Lung (tissue), 12 donors: ENCODE measurements around the gene HRK. TPM values are rescaled to one million over a fixed set of nuclear protein-coding genes. Genes with fewer than 3 reads are reported as not detected.

ENCODE experiments used
- ATAC-seq: fragments of 200-7000 bp; cut with Tn5 transposase; one replicate; pipeline ENCODE4 v1.9.1; 2020; ENCODE audit warnings: moderate number of reproducible peaks; ENCODE audit not compliant: insufficient read depth, low FRiP score
- DNase-seq, 3 donors: peaks; one replicate each; pipeline ENCODE4 v3.0.0-alpha.2; 2013 to 2017
- H3K27ac ChIP-seq, 2 donors: one replicate each; pipeline ENCODE4 v1.5.1; 2013; ENCODE audit warnings: mild to moderate bottlenecking in 2 of 2, moderate library complexity in 2 of 2, control low read depth in 1 of 2, inconsistent platforms in 1 of 2, low read depth in 1 of 2, low read length in 1 of 2
- H3K27me3 ChIP-seq, 3 donors: one replicate each; pipeline ENCODE4 v1.5.1; 2013; ENCODE audit warnings: low read length in 2 of 3; ENCODE audit not compliant: control insufficient read depth in 3 of 3, insufficient read depth in 3 of 3
- H3K36me3 ChIP-seq, 4 donors: one replicate each; pipeline ENCODE4 v1.5.1; 2013; ENCODE audit warnings: low read length in 4 of 4, mild to moderate bottlenecking in 1 of 4, moderate library complexity in 1 of 4; ENCODE audit not compliant: control insufficient read depth in 4 of 4, insufficient read depth in 4 of 4
- H3K4me1 ChIP-seq, 5 donors: one replicate each; pipeline ENCODE4 v1.5.1; 2013; ENCODE audit warnings: low read length in 5 of 5, mild to moderate bottlenecking in 2 of 5, moderate library complexity in 1 of 5; ENCODE audit not compliant: control insufficient read depth in 5 of 5, insufficient read depth in 5 of 5
- H3K4me3 ChIP-seq: one replicate; pipeline ENCODE4 v1.5.1; 2013; ENCODE audit warnings: mild to moderate bottlenecking, control low read depth, moderate library complexity
- H3K9ac ChIP-seq, 2 donors: one replicate each; pipeline ENCODE4 v1.5.1; 2013; ENCODE audit warnings: low read length in 2 of 2, control low read depth in 1 of 2; ENCODE audit not compliant: insufficient read depth in 1 of 2
- H3K9me3 ChIP-seq, 4 donors: one replicate each; pipeline ENCODE4 v1.5.1; 2013; ENCODE audit warnings: low read length in 3 of 4, mild to moderate bottlenecking in 1 of 4, moderate library complexity in 1 of 4; ENCODE audit not compliant: control insufficient read depth in 4 of 4, insufficient read depth in 3 of 4
- CTCF ChIP-seq: IDR thresholded peaks from 2 replicates; pipeline ENCODE4 v1.5.1; 2012; ENCODE audit warnings: mild to moderate bottlenecking; ENCODE audit errors: control extremely low read depth, extremely low read depth
- WGBS, 2 donors: extraction: QIAGEN DNeasy Blood & Tissue Kit; methylation state at CpG; one replicate each; pipeline ENCODE4 v1.1.7; 2013; 5-methylcytosine and 5-hydroxymethylcytosine counted together
- polyA plus RNA-seq, 2 donors: library from polyadenylated mRNA; stranded (reverse); fragments of 200-250 nt; gene quantifications; one replicate each; pipeline ENCODE4 v1.2.1, GENCODE V29; 2013
- total RNA-seq, 2 donors: library from RNA; depleted of rRNA in 1 of 2; stranded (reverse); fragments of >200 nt in 1 of 2; gene quantifications; one replicate each; pipeline ENCODE4 v1.2.1, GENCODE V29; 2014 to 2021
- donor health status: control.
- donor health status: control.
- donor health status: Bipolar disorder and iron deficiency.
- donor health status: healthy.
- donor health status: DM: yes; HTN: yes; CAD: no.

Gene HRK
- total and polyA plus RNA-seq, 4 donors: 0.05 to 1.5 (median 0.23) TPM

- Histone ChIP-seq H3K36me3 (no peaks in the 10 kb centered on the region), H3K9me3 (no peaks in the 10 kb centered on the region), H3K4me1 (no peaks in the 10 kb centered on the region), H3K9ac (no peak overlapping the region), H3K4me3 (no peak overlapping the region), H3K27me3 (no peaks in the 10 kb centered on the region), H3K27ac (no peak overlapping the region)
- no peak for TF ChIP-seq CTCF
- ATAC-seq: no peak
- DNase-seq: no peak
- 82 to 86% methylated on average over 9 of the region's 9 CpGs for WGBS, 2 donors
Measured at GRCh38 chr12:116837097-116837496, 44.1 kb downstream of the HRK start.

- no peak overlapping the region for H3K9ac ChIP-seq
- WGBS, 2 donors: 89 to 90% methylated on average over 1 of the region's 1 CpG
- no peak for TF ChIP-seq CTCF
- H3K27me3 ChIP-seq: no peaks in the 10 kb centered on the region
- H3K4me3 ChIP-seq: no peak overlapping the region
- no peak overlapping the region for H3K27ac ChIP-seq
- no peaks in the 10 kb centered on the region for H3K4me1 ChIP-seq
- ATAC-seq (no peak), DNase-seq (no peak)
- no peaks in the 10 kb centered on the region for H3K36me3 ChIP-seq
- no peaks in the 10 kb centered on the region for H3K9me3 ChIP-seq
Measured at GRCh38 chr12:116835484-116835883, 45.8 kb downstream of the HRK start.

GRCh38 chr12:116833474-116833873 is 47.8 kb downstream of the HRK start:
- TF ChIP-seq CTCF: no peak
- Histone ChIP-seq H3K4me3 (no peak overlapping the region), H3K36me3 (no peaks in the 10 kb centered on the region), H3K9me3 (no peaks in the 10 kb centered on the region), H3K27me3 (no peaks in the 10 kb centered on the region), H3K4me1 (no peaks in the 10 kb centered on the region), H3K27ac (no peak overlapping the region), H3K9ac (no peak overlapping the region)
- DNase-seq (no peak), ATAC-seq (no peak)
- 87 to 94% methylated on average over 10 of the region's 10 CpGs for WGBS, 2 donors

GRCh38 chr12:116832353-116832752 is 48.9 kb downstream of the HRK start:
- no peak for DNase-seq
- Histone ChIP-seq H3K36me3 (no peaks in the 10 kb centered on the region), H3K27me3 (no peaks in the 10 kb centered on the region), H3K4me1 (no peaks in the 10 kb centered on the region), H3K9ac (no peak overlapping the region), H3K9me3 (no peaks in the 10 kb centered on the region), H3K27ac (no peak overlapping the region), H3K4me3 (no peak overlapping the region)
- no peak for ATAC-seq
- WGBS, 2 donors: 75 to 84% methylated on average over 6 of the region's 6 CpGs
- TF ChIP-seq CTCF: no peak
